ENCODE results near the gene FIGN.

Gene FIGN

GRCh38 chr2:163670929-163671328 is 64.9 kb downstream of the FIGN start:
- DNase-seq (ENCODE audit: extremely low spot score, insufficient read length, low read depth): no peak

GRCh38 chr2:163669506-163669905 is 66.3 kb downstream of the FIGN start:
- FAIRE-seq (no peak), DNase-seq (ENCODE audit: extremely low spot score, insufficient read length, low read depth) (no peak)

More at GRCh38 chr2:163670929-163671328, 64.9 kb downstream of the FIGN start:
- no peak for FAIRE-seq

GRCh38 chr2:163667064-163667887 is 68.5 kb downstream of the FIGN start:
- FAIRE-seq (no peak), DNase-seq (ENCODE audit: extremely low spot score, insufficient read length, low read depth) (no peak)

GRCh38 chr2:163665817-163666216 is 70.0 kb downstream of the FIGN start:
- FAIRE-seq (no peak), DNase-seq (ENCODE audit: extremely low spot score, insufficient read length, low read depth) (no peak)

- DNase-seq (ENCODE audit: extremely low spot score, insufficient read length, low read depth) (no peak), FAIRE-seq (no peak)
Measured at GRCh38 chr2:163665051-163665450, 70.8 kb downstream of the FIGN start.

- FAIRE-seq: no peak
- DNase-seq (ENCODE audit: extremely low spot score, insufficient read length, low read depth): no peak
Measured at GRCh38 chr2:163664610-163665009, 71.2 kb downstream of the FIGN start.

- DNase-seq (ENCODE audit: extremely low spot score, insufficient read length, low read depth) (no peak), FAIRE-seq (no peak)
Measured at GRCh38 chr2:163662141-163662780, 73.5 kb downstream of the FIGN start.

GRCh38 chr2:163659224-163659623 is 76.6 kb downstream of the FIGN start:
- no peak for FAIRE-seq

GRCh38 chr2:163658556-163658955 is 77.3 kb downstream of the FIGN start:
- DNase-seq (ENCODE audit: extremely low spot score, insufficient read length, low read depth): no peak
- no peak for FAIRE-seq

More at GRCh38 chr2:163659224-163659623, 76.6 kb downstream of the FIGN start:
- no peak for DNase-seq (ENCODE audit: extremely low spot score, insufficient read length, low read depth)

GRCh38 chr2:163657281-163657656 is 78.5 kb downstream of the FIGN start:
- FAIRE-seq: no peak

GRCh38 chr2:163656622-163657280 is 79.1 kb downstream of the FIGN start:
- no peak for DNase-seq (ENCODE audit: extremely low spot score, insufficient read length, low read depth)
- FAIRE-seq: no peak

More at GRCh38 chr2:163657281-163657656, 78.5 kb downstream of the FIGN start:
- DNase-seq (ENCODE audit: extremely low spot score, insufficient read length, low read depth): no peak

- no peak for DNase-seq (ENCODE audit: extremely low spot score, insufficient read length, low read depth)
- no peak for FAIRE-seq
Measured at GRCh38 chr2:163655667-163656066, 80.1 kb downstream of the FIGN start.

GRCh38 chr2:163652751-163653150 is 83.1 kb downstream of the FIGN start:
- DNase-seq (ENCODE audit: extremely low spot score, insufficient read length, low read depth): no peak
- FAIRE-seq: no peak

GRCh38 chr2:163649080-163649479 is 86.7 kb downstream of the FIGN start:
- no peak for DNase-seq (ENCODE audit: extremely low spot score, insufficient read length, low read depth)
- FAIRE-seq: no peak

GRCh38 chr2:163647300-163647699 is 88.5 kb downstream of the FIGN start:
- DNase-seq (ENCODE audit: extremely low spot score, insufficient read length, low read depth) (no peak), FAIRE-seq (no peak)

- DNase-seq (ENCODE audit: extremely low spot score, insufficient read length, low read depth): no peak
- no peak for FAIRE-seq
Measured at GRCh38 chr2:163646687-163647086, 89.1 kb downstream of the FIGN start.

- DNase-seq (ENCODE audit: extremely low spot score, insufficient read length, low read depth) (no peak), FAIRE-seq (no peak)
Measured at GRCh38 chr2:163644238-163644637, 91.6 kb downstream of the FIGN start.

- FAIRE-seq (no peak), DNase-seq (ENCODE audit: extremely low spot score, insufficient read length, low read depth) (no peak)
Measured at GRCh38 chr2:163641986-163642385, 93.8 kb downstream of the FIGN start.

GRCh38 chr2:163640542-163641193 is 95.1 kb downstream of the FIGN start:
- FAIRE-seq: no peak
- DNase-seq (ENCODE audit: extremely low spot score, insufficient read length, low read depth): no peak

GRCh38 chr2:163637871-163638270 is 97.9 kb downstream of the FIGN start:
- FAIRE-seq: no peak
- DNase-seq (ENCODE audit: extremely low spot score, insufficient read length, low read depth): no peak
